Right lobe of liver (tissue), 6 donors: ENCODE data around the gene PARVB. TPM values are rescaled to one million over a fixed set of nuclear protein-coding genes. Genes with fewer than 3 reads are reported as not detected.

Experiments used
- ATAC-seq, 4 donors: fragments of 200-7000 bp; cut with Tn5 transposase; one replicate each; pipeline ENCODE4 v1.9.1; 2020; ENCODE audit warnings: mild to moderate bottlenecking in 4 of 4, moderate library complexity in 4 of 4
- DNase-seq, 3 donors: peaks; one replicate each; pipeline ENCODE4 v3.0.0-alpha.2; 2020
- H3K27ac ChIP-seq, 3 donors: fragments of 200-600 bp; one replicate each; pipeline ENCODE4 v1.8.0; 2022
- H3K27me3 ChIP-seq, 2 donors: fragments of 200-600 bp; one replicate each; pipeline ENCODE4 v1.8.0; 2022
- H3K36me3 ChIP-seq, 4 donors: fragments of 200-600 bp; sonication (generic) in 1 of 4; one replicate each; pipeline versions ENCODE4 v1.5.1 to v1.8.0; 2017 to 2022; ENCODE audit warnings: control low read depth in 1 of 4
- H3K4me1 ChIP-seq, 4 donors: fragments of 200-600 bp; sonication (generic) in 1 of 4; one replicate each; pipeline versions ENCODE4 v1.5.1 to v1.8.0; 2017 to 2022; ENCODE audit warnings: control low read depth in 1 of 4
- H3K4me3 ChIP-seq, 3 donors: fragments of 200-600 bp; one replicate each; pipeline ENCODE4 v1.8.0; 2022
- H3K9me3 ChIP-seq, 4 donors: fragments of 200-600 bp; sonication (generic) in 1 of 4; one replicate each; pipeline versions ENCODE4 v1.5.1 to v1.8.0; 2017 to 2022; ENCODE audit warnings: control low read depth in 1 of 4
- POLR2A ChIP-seq: fragments of 450-650 bp; IDR thresholded peaks from one replicate; pipeline ENCODE4 v1.6.1; 2017; ENCODE audit warnings: antibody characterized with exemption, mild to moderate bottlenecking
- WGBS: methylation state at CpG from one replicate; pipeline ENCODE4 v1.1.6; 2018; ENCODE audit warnings: low coverage, low lambda C conversion rate; ENCODE audit not compliant: insufficient coverage; ENCODE audit errors: missing lambda C conversion rate; 5-methylcytosine and 5-hydroxymethylcytosine counted together
- intact Hi-C, 2 donors: fragments of 100-400 bp; cut with DNase I; formaldehyde crosslinking; loops; one replicate each; pipeline versions ENCODE4 v1.11.2 to v1.14.1; 2022
- total RNA-seq, 6 experiments: library from RNA; depleted of rRNA in 2 of 6; stranded (reverse); fragments of >200 nt in 2 of 6; fragmentation: NEBNext Ultra II Directional in 3 of 6; extraction: Animal tissue kit (Norgen Biotek cat#: 25700) in 3 of 6; gene quantifications; one replicate each; pipeline versions ENCODE4 v1.1.0 to v1.2.4, GENCODE V29; 2016 to 2023
- TF ChIP-seq, protein P1 (sequence below), 4 donors: fragments of 200-600 bp in 3 of 4; fragments of 450-650 bp in 1 of 4; IDR thresholded peaks; one replicate each; pipeline versions ENCODE4 v1.5.1 to v1.8.0; 2016 to 2022; ENCODE audit warnings: antibody characterized with exemption in 4 of 4, mild to moderate bottlenecking in 2 of 4
- donor health status: DM: no; HTN: yes; CAD: no.
- donor health status: DM: no; HTN: no; CAD: no.
- donor health status: DM: no; HTN: no; CAD: no.
- donor health status: DM: no; HTN: yes; CAD: no.
- donor health status: DM: no; HTN: yes; CAD: no.

Gene PARVB
- total RNA-seq, 6 experiments from 2014 or later = 14.2 to 21.3 (median 15.2) TPM

DNA sequence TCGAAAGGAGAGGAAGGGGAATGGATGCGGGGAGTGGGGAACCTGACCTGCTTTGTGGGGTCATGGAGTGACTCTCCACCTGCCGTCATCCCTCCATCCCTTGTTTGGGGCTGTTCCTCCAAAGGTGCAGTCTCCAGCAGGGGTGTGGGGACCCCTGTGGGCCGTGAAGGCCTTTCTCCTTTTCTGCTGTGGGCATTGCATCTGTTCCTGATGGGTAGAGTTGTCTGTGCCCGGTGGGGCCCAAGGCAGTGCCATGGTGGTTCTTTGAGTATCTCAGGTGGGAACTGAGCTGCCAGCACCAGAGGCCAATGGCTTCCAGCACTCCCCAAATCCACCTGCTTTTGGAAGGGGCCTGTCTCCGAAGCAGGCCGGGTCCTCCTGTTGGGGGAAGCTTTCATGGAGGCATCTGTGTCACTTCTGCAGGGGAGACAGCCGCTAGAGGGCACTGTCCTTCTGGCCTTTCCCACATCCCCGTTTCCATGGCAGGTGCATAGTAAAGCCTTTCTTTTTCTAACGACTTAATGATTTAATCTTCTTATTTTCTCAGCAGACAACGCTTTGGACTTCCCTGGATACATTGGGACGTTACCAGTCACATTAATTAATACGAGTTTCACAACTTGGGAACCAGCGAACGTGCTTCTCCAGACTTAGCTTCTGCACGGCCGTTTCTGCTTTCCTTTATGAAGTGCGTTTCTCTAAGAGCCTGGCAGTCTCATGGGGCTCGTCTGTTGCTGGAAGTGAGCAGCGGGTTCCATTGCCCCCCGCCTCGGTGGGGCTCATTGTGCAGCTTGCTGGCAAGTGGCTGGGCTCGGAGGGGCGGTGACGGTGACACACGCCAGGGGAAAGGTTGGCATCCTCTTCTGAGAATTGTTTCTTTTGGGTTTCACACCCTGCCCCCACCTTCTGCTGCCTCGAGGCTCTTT is 57.1 kb downstream of the PARVB start:
- no peak for TF ChIP-seq POLR2A
- TF ChIP-seq, protein P1, sequence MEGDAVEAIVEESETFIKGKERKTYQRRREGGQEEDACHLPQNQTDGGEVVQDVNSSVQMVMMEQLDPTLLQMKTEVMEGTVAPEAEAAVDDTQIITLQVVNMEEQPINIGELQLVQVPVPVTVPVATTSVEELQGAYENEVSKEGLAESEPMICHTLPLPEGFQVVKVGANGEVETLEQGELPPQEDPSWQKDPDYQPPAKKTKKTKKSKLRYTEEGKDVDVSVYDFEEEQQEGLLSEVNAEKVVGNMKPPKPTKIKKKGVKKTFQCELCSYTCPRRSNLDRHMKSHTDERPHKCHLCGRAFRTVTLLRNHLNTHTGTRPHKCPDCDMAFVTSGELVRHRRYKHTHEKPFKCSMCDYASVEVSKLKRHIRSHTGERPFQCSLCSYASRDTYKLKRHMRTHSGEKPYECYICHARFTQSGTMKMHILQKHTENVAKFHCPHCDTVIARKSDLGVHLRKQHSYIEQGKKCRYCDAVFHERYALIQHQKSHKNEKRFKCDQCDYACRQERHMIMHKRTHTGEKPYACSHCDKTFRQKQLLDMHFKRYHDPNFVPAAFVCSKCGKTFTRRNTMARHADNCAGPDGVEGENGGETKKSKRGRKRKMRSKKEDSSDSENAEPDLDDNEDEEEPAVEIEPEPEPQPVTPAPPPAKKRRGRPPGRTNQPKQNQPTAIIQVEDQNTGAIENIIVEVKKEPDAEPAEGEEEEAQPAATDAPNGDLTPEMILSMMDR (IDR thresholded peaks at IDR 0.05) = peak; percentile 59 to 92 (median 87)
- no peak overlapping the region for H3K4me3 ChIP-seq
- DNase-seq (peak; percentile 69 to 74 (median 69)), ATAC-seq (peak; percentile 65 to 80 (median 66))
- H3K27ac ChIP-seq = no peak overlapping the region
- intact Hi-C loops = loop anchor here (10.0 kb wide), 2 partner anchors 86 to 544 kb away; no protein-coding TSS in a partner anchor
- H3K36me3 ChIP-seq = no peaks in the 10 kb centered on the region
- H3K4me1 ChIP-seq = no peaks in the 10 kb centered on the region
- 29% methylated on average over 19 of the region's 27 CpGs for WGBS
- no peaks in the 10 kb centered on the region for H3K27me3 ChIP-seq
- no peaks in the 10 kb centered on the region for H3K9me3 ChIP-seq

DNA sequence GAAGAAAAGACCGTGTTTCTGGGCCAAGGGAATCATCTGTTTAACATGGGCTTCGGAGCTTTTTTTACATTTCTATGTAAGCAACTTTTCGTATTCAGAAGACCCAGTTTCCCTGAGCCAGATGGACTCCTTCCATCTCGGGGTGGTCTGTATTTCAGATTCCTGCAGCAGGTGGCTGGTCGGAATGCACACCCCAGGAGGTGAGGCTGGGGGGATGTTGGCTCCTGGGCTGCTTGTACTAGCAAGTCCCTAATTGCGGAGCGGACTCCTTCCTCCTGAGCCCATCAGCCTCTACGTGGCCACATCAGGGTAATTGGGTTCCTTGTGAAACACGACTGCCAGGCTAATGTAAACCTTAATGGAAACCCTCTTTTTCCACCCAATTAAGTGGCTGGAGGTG is 58.7 kb downstream of the PARVB start:
- H3K9me3 ChIP-seq = no peaks in the 10 kb centered on the region
- 60% methylated on average over 6 of the region's 9 CpGs for WGBS
- TF ChIP-seq, protein P1 (IDR thresholded peaks at IDR 0.05) = no peak
- no peak for TF ChIP-seq POLR2A
- DNase-seq (no peak), ATAC-seq (no peak)
- H3K36me3 ChIP-seq = no peaks in the 10 kb centered on the region
- no peaks in the 10 kb centered on the region for H3K27me3 ChIP-seq
- H3K27ac ChIP-seq = no peak overlapping the region
- intact Hi-C loops = loop anchor here (10.0 kb wide), 2 partner anchors 88 to 542 kb away; no protein-coding TSS in a partner anchor
- H3K4me3 ChIP-seq = no peak overlapping the region
- no peaks in the 10 kb centered on the region for H3K4me1 ChIP-seq

DNA sequence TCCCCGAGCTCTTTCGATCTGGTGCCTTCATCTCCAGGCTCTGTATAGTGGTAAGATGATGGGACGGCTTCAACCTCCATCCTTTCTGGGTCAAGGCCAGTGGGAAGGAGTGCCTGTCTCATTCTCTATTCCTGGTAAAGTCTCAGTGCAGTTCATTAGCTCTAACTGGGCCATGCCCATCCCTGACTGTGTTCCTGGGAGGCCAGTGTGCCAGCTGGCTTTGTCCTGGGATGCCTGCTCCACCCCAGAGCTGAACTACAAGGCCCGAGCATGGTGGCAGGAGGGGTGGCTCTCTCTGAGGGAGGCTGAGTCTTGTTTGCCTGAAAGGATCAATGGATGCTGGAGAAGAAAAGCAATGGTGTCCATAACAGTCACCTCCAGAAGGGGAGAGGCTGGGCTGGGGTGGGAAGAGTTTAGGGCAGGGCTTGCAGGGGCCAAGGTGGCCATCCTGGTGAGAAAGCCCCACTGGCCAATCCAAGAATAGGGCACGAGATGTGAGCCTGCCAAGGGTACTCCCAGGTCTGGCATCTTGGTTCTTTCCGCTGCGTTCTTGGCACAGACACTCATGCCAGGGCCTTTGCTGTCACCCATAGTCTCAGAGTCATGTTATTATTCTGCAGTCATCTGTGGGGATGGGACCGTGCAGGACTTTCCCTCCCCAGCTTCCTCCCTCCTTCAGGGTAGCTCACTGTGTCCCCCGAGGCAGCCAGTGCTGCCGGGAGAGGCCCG is 60.1 kb downstream of the PARVB start:
- H3K27ac ChIP-seq = no peak overlapping the region
- intact Hi-C loops = loop anchor here (10.0 kb wide), 2 partner anchors 89 to 541 kb away; no protein-coding TSS in a partner anchor
- no peaks in the 10 kb centered on the region for H3K36me3 ChIP-seq
- H3K4me1 ChIP-seq = no peaks in the 10 kb centered on the region
- H3K27me3 ChIP-seq = no peaks in the 10 kb centered on the region
- WGBS = 83% methylated on average over 2 of the region's 11 CpGs
- TF ChIP-seq, protein P1 (IDR thresholded peaks at IDR 0.05) = no peak
- no peak for TF ChIP-seq POLR2A
- ATAC-seq (no peak), DNase-seq (no peak)
- no peak overlapping the region for H3K4me3 ChIP-seq
- H3K9me3 ChIP-seq = no peaks in the 10 kb centered on the region

DNA sequence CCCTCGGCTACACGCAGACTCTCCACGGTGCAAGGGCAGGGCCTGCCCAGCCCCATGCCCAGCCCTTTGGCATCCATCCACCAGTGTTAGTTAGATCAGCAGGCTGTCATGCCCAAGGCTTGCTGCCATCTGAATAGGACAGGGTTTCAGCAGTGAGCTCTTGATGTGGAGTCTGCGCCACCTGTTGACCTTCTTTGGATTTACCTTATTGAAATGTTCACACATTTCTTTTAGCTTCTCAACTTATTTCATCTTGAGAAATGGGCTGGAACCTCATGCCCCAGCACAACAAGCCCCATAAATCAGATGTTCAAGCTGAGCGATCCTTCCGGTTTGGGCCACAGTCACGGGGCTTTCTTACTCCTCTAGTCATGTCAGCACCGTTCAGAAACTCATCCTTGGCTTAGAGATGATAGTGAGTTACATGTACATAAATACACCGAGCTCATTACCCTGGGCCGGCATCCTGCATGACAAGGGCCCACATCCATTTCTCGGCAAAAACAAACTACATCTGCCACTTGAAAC is 61.7 kb downstream of the PARVB start:
- no peaks in the 10 kb centered on the region for H3K27me3 ChIP-seq
- H3K27ac ChIP-seq = no peak overlapping the region
- H3K4me1 ChIP-seq = no peaks in the 10 kb centered on the region
- no peak overlapping the region for H3K4me3 ChIP-seq
- WGBS = 54% methylated on average over 11 of the region's 11 CpGs
- no peak for TF ChIP-seq POLR2A
- TF ChIP-seq, protein P1 (IDR thresholded peaks at IDR 0.05) = peak; percentile 26 to 28 (median 28)
- intact Hi-C loops = loop anchor here (10.0 kb wide), 2 partner anchors 91 to 539 kb away; no protein-coding TSS in a partner anchor
- DNase-seq (peak in 2 of 3 donors; percentile 50 to 71), ATAC-seq (peak; percentile 73 to 85 (median 78))
- no peaks in the 10 kb centered on the region for H3K36me3 ChIP-seq
- H3K9me3 ChIP-seq = no peaks in the 10 kb centered on the region
